H1 (cell line): ENCODE measurements around the gene CSNK2B. TPM values are rescaled to one million over a fixed set of nuclear protein-coding genes. Genes with fewer than 3 reads are reported as not detected.
A peak's percentile ranks its signal among the peaks of the same experiment; 100 is the strongest.

ENCODE experiments used
- CTCF ChIA-PET: fragments of 300-600 bp; sonication (Branson Sonifier 250); formaldehyde crosslinking; loops from one replicate; lab custom pipeline; 2021; ENCODE audit not compliant: partially characterized antibody; lab: Charles Lee
- POLR2A ChIA-PET: fragments of 300-600 bp; sonication (Branson Sonifier 250); formaldehyde crosslinking; loops from one replicate; lab custom pipeline; 2021; ENCODE audit warnings: inconsistent platforms; ENCODE audit not compliant: partially characterized antibody; lab: Charles Lee
- DNase-seq, 2 experiments: peaks; one replicate each; pipeline versions ENCODE4 v3.0.0 to v3.0.0-alpha.2; 2010 to 2022; ENCODE audit warnings: low spot score in 2 of 2, low read depth in 1 of 2, mixed read lengths in 1 of 2
- FAIRE-seq: peaks from 2 replicates; lab custom pipeline; 2011; peaks lifted over from hg19 to GRCh38; lab: Jason Lieb, UNC
- H2AFZ ChIP-seq: 2 replicates; pipeline ENCODE4 v1.8.1; 2012; ENCODE audit warnings: low read length, inconsistent platforms
- H2AK5ac ChIP-seq: 2 replicates; pipeline ENCODE4 v1.6.1; 2013; ENCODE audit warnings: low read depth, low read length
- H2BK120ac ChIP-seq: replicated peaks from 2 replicates; pipeline ENCODE3; 2013; ENCODE audit warnings: low read depth, low read length, inconsistent platforms
- H2BK12ac ChIP-seq: 2 replicates; pipeline ENCODE4 v1.6.1; 2013; ENCODE audit warnings: low read depth, low read length
- H2BK15ac ChIP-seq: 2 replicates; pipeline ENCODE4 v1.6.1; 2013; ENCODE audit warnings: low read length
- H2BK20ac ChIP-seq: 2 replicates; pipeline ENCODE4 v1.6.1; 2013; ENCODE audit warnings: low read length
- H2BK5ac ChIP-seq: 2 replicates; pipeline ENCODE4 v1.6.1; 2013; ENCODE audit warnings: low read depth, low read length
- H3K14ac ChIP-seq: 2 replicates; pipeline ENCODE4 v1.6.1; 2013; ENCODE audit warnings: inconsistent platforms; ENCODE audit not compliant: insufficient read length
- H3K18ac ChIP-seq: 2 replicates; pipeline ENCODE4 v1.6.1; 2013; ENCODE audit warnings: low read length; ENCODE audit errors: extremely low read depth
- H3K23ac ChIP-seq: 2 replicates; pipeline ENCODE4 v1.6.1; 2013; ENCODE audit warnings: inconsistent platforms; ENCODE audit not compliant: insufficient read length
- H3K23me2 ChIP-seq: 2 replicates; pipeline ENCODE4 v1.6.1; 2013; ENCODE audit warnings: low read depth, low read length
- H3K27ac ChIP-seq: 2 replicates; pipeline ENCODE4 v1.6.1; 2011; ENCODE audit warnings: low read depth, low read length, inconsistent platforms
- H3K27me3 ChIP-seq, 4 experiments: replicated peaks in 1 of 4; 1 replicate in 1 of 4; 2 replicates in 3 of 4; pipeline versions ENCODE4 v1.6.1 to v1.8.1; 2011 to 2013; ENCODE audit warnings: low read length in 3 of 4, mild to moderate bottlenecking in 3 of 4, inconsistent platforms in 2 of 4, mixed read lengths in 2 of 4, moderate library complexity in 1 of 4; ENCODE audit not compliant: control insufficient read depth in 3 of 4, insufficient read depth in 3 of 4; ENCODE audit errors: extremely low read depth in 1 of 4
- H3K36me3 ChIP-seq, 4 experiments: 2 replicates each; pipeline versions ENCODE4 v1.6.1 to v1.8.1; 2011 to 2013; ENCODE audit warnings: mild to moderate bottlenecking in 4 of 4, low read length in 3 of 4, moderate library complexity in 2 of 4, control low read depth in 1 of 4, inconsistent platforms in 1 of 4; ENCODE audit not compliant: insufficient read depth in 4 of 4, control insufficient read depth in 2 of 4
- H3K4ac ChIP-seq: replicated peaks from 2 replicates; pipeline ENCODE3; 2013; ENCODE audit warnings: low read length, low read depth, mixed read lengths, inconsistent platforms; ENCODE audit not compliant: insufficient read length
- H3K4me1 ChIP-seq, 4 experiments: replicated peaks in 1 of 4; 1 replicate in 1 of 4; 2 replicates in 3 of 4; pipeline versions ENCODE4 v1.6.1 to v1.8.1; 2011 to 2013; ENCODE audit warnings: low read length in 3 of 4, inconsistent platforms in 2 of 4, mixed read lengths in 1 of 4; ENCODE audit not compliant: insufficient read depth in 4 of 4, control insufficient read depth in 3 of 4
- H3K4me2 ChIP-seq, 2 experiments: 2 replicates each; pipeline versions ENCODE4 v1.6.1 to v1.8.1; 2011 to 2013; ENCODE audit warnings: low read depth in 2 of 2, low read length in 2 of 2, control low read depth in 1 of 2, inconsistent platforms in 1 of 2, mild to moderate bottlenecking in 1 of 2; ENCODE audit not compliant: insufficient read depth in 1 of 2
- H3K4me3 ChIP-seq, 4 experiments: fragments of 200-600, 300-600 bp in 1 of 4; sonication (generic), shearing (Covaris generic), sonication (Bioruptor Twin) in 1 of 4; 2 replicates each; pipeline versions ENCODE4 v1.5.1 to v1.8.1; 2011 to 2016; ENCODE audit warnings: low read length in 4 of 4, low read depth in 3 of 4, control low read depth in 2 of 4, inconsistent platforms in 2 of 4, mild to moderate bottlenecking in 2 of 4, mixed read lengths in 1 of 4, moderate library complexity in 1 of 4; ENCODE audit not compliant: insufficient read depth in 2 of 4; ENCODE audit errors: extremely low read depth in 1 of 4
- H3K56ac ChIP-seq: replicated peaks from 2 replicates; pipeline ENCODE3; 2013; ENCODE audit warnings: low read depth, mild to moderate bottlenecking, mixed read lengths, low read length, inconsistent platforms; ENCODE audit not compliant: insufficient read length
- H3K79me1 ChIP-seq: 2 replicates; pipeline ENCODE4 v1.6.1; 2013; ENCODE audit warnings: low read depth, low read length, control low read depth
- H3K79me2 ChIP-seq, 2 experiments: 2 replicates each; pipeline versions ENCODE4 v1.6.1 to v1.8.1; 2012 to 2013; ENCODE audit warnings: low read length in 2 of 2, mild to moderate bottlenecking in 2 of 2, inconsistent platforms in 1 of 2; ENCODE audit not compliant: insufficient read depth in 2 of 2, control insufficient read depth in 1 of 2
- H3K9ac ChIP-seq, 4 experiments: replicated peaks in 1 of 4; 1 replicate in 1 of 4; 2 replicates in 3 of 4; pipeline versions ENCODE4 v1.6.1 to v1.8.1; 2011 to 2013; ENCODE audit warnings: low read depth in 3 of 4, low read length in 3 of 4, control low read depth in 2 of 4, mild to moderate bottlenecking in 2 of 4, moderate library complexity in 2 of 4, inconsistent platforms in 1 of 4; ENCODE audit errors: extremely low read depth in 1 of 4
- H3K9me3 ChIP-seq, 2 experiments: 2 replicates each; pipeline versions ENCODE4 v1.6.1 to v1.8.1; 2012 to 2013; ENCODE audit warnings: mild to moderate bottlenecking in 2 of 2, moderate library complexity in 2 of 2, control low read depth in 1 of 2, inconsistent platforms in 1 of 2, low read depth in 1 of 2, low read length in 1 of 2, mixed read lengths in 1 of 2; ENCODE audit not compliant: insufficient read depth in 2 of 2
- H4K20me1 ChIP-seq, 2 experiments: replicated peaks in 1 of 2; 2 replicates each; pipeline versions ENCODE3 to v1.8.1; 2011 to 2013; ENCODE audit warnings: inconsistent platforms in 2 of 2, low read length in 2 of 2, mild to moderate bottlenecking in 1 of 2; ENCODE audit not compliant: insufficient read depth in 2 of 2, control insufficient read depth in 1 of 2
- H4K5ac ChIP-seq: 2 replicates; pipeline ENCODE4 v1.6.1; 2013; ENCODE audit warnings: low read length, low read depth, mixed read lengths, inconsistent platforms; ENCODE audit not compliant: insufficient read length
- H4K8ac ChIP-seq: 2 replicates; pipeline ENCODE4 v1.8.0; 2013; ENCODE audit warnings: mild to moderate bottlenecking, moderate library complexity, low read length, inconsistent platforms; ENCODE audit not compliant: insufficient read depth; ENCODE audit errors: extremely low read depth
- H4K91ac ChIP-seq: replicated peaks from 2 replicates; pipeline ENCODE3; 2013; ENCODE audit warnings: low read length, mixed read lengths, inconsistent platforms; ENCODE audit not compliant: insufficient read length
- ATF2 ChIP-seq: IDR thresholded peaks from 2 replicates; pipeline ENCODE4 v1.6.1; 2012; ENCODE audit warnings: low read length, inconsistent platforms
- CHD1 ChIP-seq: IDR thresholded peaks from 2 replicates; pipeline ENCODE4 v1.6.1; 2012; ENCODE audit warnings: low read depth, low read length, improper control_type of control experiment
- CREB1 ChIP-seq: IDR thresholded peaks from 2 replicates; pipeline ENCODE4 v1.6.1; 2012; ENCODE audit warnings: inconsistent platforms
- EZH2 ChIP-seq: fragments of 200-600 bp; sonication (generic); IDR thresholded peaks from 2 replicates; pipeline ENCODE4 v1.7.1; 2012; ENCODE audit warnings: low read depth, mild to moderate bottlenecking, moderate library complexity, low read length, inconsistent platforms; ENCODE audit not compliant: severe bottlenecking
- MAFK ChIP-seq: IDR thresholded peaks from 2 replicates; pipeline ENCODE4 v1.6.1; 2012; ENCODE audit warnings: low read depth, mild to moderate bottlenecking, improper control_type of control experiment, low read length
- NRF1 ChIP-seq: IDR thresholded peaks from 2 replicates; pipeline ENCODE4 v1.6.1; 2011; ENCODE audit warnings: mild to moderate bottlenecking, low read depth, low read length, improper control_type of control experiment
- POLR2AphosphoS5 ChIP-seq: IDR thresholded peaks from 2 replicates; pipeline ENCODE4 v1.6.1; 2011; ENCODE audit warnings: low read depth, low read length
- RNF2 ChIP-seq: fragments of 200-900, 300-1000 bp; sonication (generic); IDR thresholded peaks from 2 replicates; pipeline ENCODE4 v1.7.1; 2016; ENCODE audit warnings: borderline replicate concordance, low read depth, mild to moderate bottlenecking, antibody characterized with exemption, low read length; ENCODE audit not compliant: poor library complexity, severe bottlenecking; ENCODE audit errors: missing control alignments
- SIRT6 ChIP-seq: IDR thresholded peaks from one replicate; pipeline ENCODE4 v1.7.1; 2012; ENCODE audit warnings: low read length, inconsistent platforms
- YY1 ChIP-seq: IDR thresholded peaks from 2 replicates; pipeline ENCODE4 v1.6.1; 2011; ENCODE audit warnings: low read depth, mild to moderate bottlenecking, low read length
- WGBS, 2 experiments: shearing (Covaris generic) in 1 of 2; methylation state at CpG; one replicate each; pipeline versions ENCODE4 v1.1.6 to v1.1.7; 2013 to 2015; ENCODE audit warnings: low lambda C conversion rate in 2 of 2, mixed read lengths in 2 of 2, inconsistent platforms in 1 of 2, low coverage in 1 of 2, missing lambda C conversion rate in 1 of 2; ENCODE audit not compliant: insufficient replicate concordance in 2 of 2, insufficient coverage in 1 of 2, insufficient read length in 1 of 2; ENCODE audit errors: extremely low coverage in 1 of 2, missing lambda C conversion rate in 1 of 2; 5-methylcytosine and 5-hydroxymethylcytosine counted together
- polyA plus RNA-seq, 7 experiments: library from polyadenylated mRNA; depleted of rRNA in 3 of 7; stranded (reverse) in 5 of 7; unstranded in 2 of 7; fragments of >200 nt in 5 of 7; fragments of 200-250 nt in 2 of 7; gene quantifications; 1 replicate in 5 of 7; 2 replicates in 1 of 7; 4 replicates in 1 of 7; pipeline versions ENCODE4 v1.2.1 to v1.2.3, GENCODE V29; 2011 to 2013; ENCODE audit warnings: missing spikeins in 2 of 7, mixed read lengths in 2 of 7
- total RNA-seq: library from RNA; stranded (reverse); fragmentation: NEBNext Ultra II Directional; extraction: Animal tissue kit (Norgen Biotek cat#: 25700); gene quantifications from 2 replicates; pipeline ENCODE4 v1.2.1, GENCODE V29; 2021

CSNK2B gene
- total and polyA plus RNA-seq, 2 of the 8 experiments (the other 6 are each of a cell fraction or from before 2014, with no cell fraction given) = 169 to 208 TPM

GRCh38 chr6:31701666-31702404 lies 36.0 kb downstream of the CSNK2B start:
- Histone ChIP-seq H4K8ac (no peak overlapping the region), H3K9ac (peak overlapping the region in 3 of 4 experiments; percentile 65 to 85 (median 80); a peak in 6 of 7 replicates), H2BK15ac (peak overlapping the region; percentile 19; the same call in 1 of the 2 replicates), H4K20me1 (no peaks in the 10 kb centered on the region), H2BK120ac (no peak overlapping the region), H3K4me3 (peak overlapping the region; percentile 69 to 94 (median 90)), H2AFZ (no peak overlapping the region), H3K23ac (no peak overlapping the region), H2BK12ac (no peak overlapping the region), H4K91ac (no peak overlapping the region), H3K14ac (no peak overlapping the region), H2BK5ac (0 out of 2 replicates have a peak overlapping the region, but pooled peaks have one; percentile 31), H3K56ac (peak overlapping the region; percentile 22), H3K79me2 (peaks cover 0 to 7% of the 10 kb centered on the region in 2 experiments; a peak in 2 of 4 replicates), H2BK20ac (no peak overlapping the region), H3K79me1 (peaks cover 6% of the 10 kb centered on the region), H3K9me3 (no peaks in the 10 kb centered on the region), H3K27ac (no peak overlapping the region), H4K5ac (no peak overlapping the region), H3K4ac (no peak overlapping the region), H3K4me2 (peak overlapping the region; percentile 68 to 82), H3K27me3 (no peaks in the 10 kb centered on the region), H3K18ac (no peak overlapping the region), H3K23me2 (peaks cover 8% of the 10 kb centered on the region; the same call in 1 of the 2 replicates), H3K4me1 (peaks cover 2 to 5% (median 3%) of the 10 kb centered on the region in 4 experiments; a peak in 4 of 7 replicates), H2AK5ac (0 out of 2 replicates have a peak overlapping the region, but pooled peaks have one; percentile 46), H3K36me3 (peaks cover 0 to 5% (median under 1%) of the 10 kb centered on the region in 4 experiments; a peak in 3 of 8 replicates)
- POLR2A ChIA-PET = interaction anchor here (0.7 to 3.2 kb wide), 9 partner anchors 10 to 137 kb away, joined by 3 to 36 read pairs (median 3); partner anchors contain the start of genes DDAH2, GPANK1, LSM2 and LY6G5C
- WGBS, 2 experiments = 75% methylated on average over 7 of the region's 7 CpGs; no CpG with 5 or more reads in 1 of the 2 experiments
- CTCF ChIA-PET = interaction anchor here (1.3 to 1.8 kb wide), 2 partner anchors 12 to 28 kb away, joined by 5 read pairs; no protein-coding TSS in a partner anchor
- DNase-seq (no peak), FAIRE-seq (no peak)
- no peak for TF ChIP-seq NRF1
- no peak for TF ChIP-seq YY1
- TF ChIP-seq RNF2 = no peak
- TF ChIP-seq ATF2 = no peak
- no peak for TF ChIP-seq CHD1
- no peak for TF ChIP-seq EZH2
- TF ChIP-seq MAFK = no peak
- no peak for TF ChIP-seq SIRT6
- TF ChIP-seq POLR2AphosphoS5 = no peak
- no peak for TF ChIP-seq CREB1
